SK-N-SH treated with all-trans-retinoic acid at 6 μM for 48 hours (cell line): ENCODE measurements around the gene COBL.

Experiments used
- ATAC-seq: fragments of 200-7000 bp; cut with Tn5 transposase; 3 replicates; pipeline ENCODE4 v1.9.1; 2020; ENCODE audit warnings: mild to moderate bottlenecking, moderate library complexity
- ARNTL ChIP-seq: fragments of 450-650 bp; formaldehyde crosslinking; IDR thresholded peaks from 2 replicates; pipeline ENCODE4 v1.5.0; 2020; ENCODE audit warnings: low read depth, mild to moderate bottlenecking, moderate library complexity, borderline replicate concordance
- BACH2 ChIP-seq: fragments of 250-450 bp; sonication (Bioruptor Pico); IDR thresholded peaks from 2 replicates; pipeline ENCODE4 v1.9.0; 2021; ENCODE audit warnings: mild to moderate bottlenecking, borderline replicate concordance
- CSDC2 ChIP-seq: fragments of 250-450 bp; sonication (Bioruptor Pico); IDR thresholded peaks from 2 replicates; pipeline ENCODE4 v1.5.0; 2020; ENCODE audit warnings: mild to moderate bottlenecking, moderate library complexity
- ESRRG ChIP-seq: fragments of 250-450 bp; sonication (Bioruptor Pico); IDR thresholded peaks from 2 replicates; pipeline ENCODE4 v1.6.1; 2021; ENCODE audit warnings: mild to moderate bottlenecking
- GLIS3 ChIP-seq: fragments of 250-450 bp; sonication (Bioruptor Pico); IDR thresholded peaks from 2 replicates; pipeline ENCODE4 v1.5.0; 2020; ENCODE audit warnings: mild to moderate bottlenecking, moderate library complexity
- ISL1 ChIP-seq: fragments of 250-450 bp; sonication (Bioruptor Pico); IDR thresholded peaks from 2 replicates; pipeline ENCODE4 v2.1.2; 2022; ENCODE audit warnings: mild to moderate bottlenecking, moderate library complexity
- OSR1 ChIP-seq: fragments of 250-450 bp; sonication (Bioruptor Pico); IDR thresholded peaks from 2 replicates; pipeline ENCODE4 v1.8.0; 2022; ENCODE audit warnings: moderate library complexity, mild to moderate bottlenecking, inconsistent platforms
- PPARA ChIP-seq: fragments of 250-450 bp; sonication (Bioruptor Pico); IDR thresholded peaks from 2 replicates; pipeline ENCODE4 v1.5.0; 2020; ENCODE audit warnings: mild to moderate bottlenecking, borderline replicate concordance
- RARB ChIP-seq: fragments of 250-450 bp; sonication (Bioruptor Pico); IDR thresholded peaks from 2 replicates; pipeline ENCODE4 v1.8.0; 2021; ENCODE audit warnings: mild to moderate bottlenecking, moderate library complexity
- SNAI2 ChIP-seq: fragments of 250-450 bp; sonication (Bioruptor Pico); IDR thresholded peaks from 2 replicates; pipeline ENCODE4 v1.5.0; 2020; ENCODE audit warnings: mild to moderate bottlenecking, moderate library complexity
- TCF4 ChIP-seq: fragments of 250-450 bp; sonication (Bioruptor Pico); IDR thresholded peaks from 2 replicates; pipeline ENCODE4 v1.8.0; 2021; ENCODE audit warnings: mild to moderate bottlenecking, moderate library complexity, borderline replicate concordance
- TOX ChIP-seq: fragments of 250-450 bp; sonication (Bioruptor Pico); IDR thresholded peaks from 2 replicates; pipeline ENCODE4 v1.8.0; 2021; ENCODE audit warnings: mild to moderate bottlenecking, moderate library complexity, borderline replicate concordance
- ZFP3 ChIP-seq: fragments of 250-450 bp; sonication (Bioruptor Pico); IDR thresholded peaks from 2 replicates; pipeline ENCODE4 v1.5.0; 2020; ENCODE audit warnings: mild to moderate bottlenecking, moderate library complexity
- ZFP30 ChIP-seq: fragments of 450-650 bp; formaldehyde crosslinking; IDR thresholded peaks from 2 replicates; pipeline ENCODE4 v1.5.0; 2022; ENCODE audit warnings: mild to moderate bottlenecking, moderate library complexity
- ZNF565 ChIP-seq: fragments of 450-650 bp; formaldehyde crosslinking; conservative IDR thresholded peaks from 2 replicates; pipeline ENCODE4 v1.5.0; 2020; ENCODE audit warnings: low read depth, mild to moderate bottlenecking, moderate library complexity
- ZNF70 ChIP-seq: fragments of 450-650 bp; formaldehyde crosslinking; IDR thresholded peaks from 2 replicates; pipeline ENCODE4 v1.5.0; 2020; ENCODE audit warnings: mild to moderate bottlenecking, moderate library complexity
- ZNF8 ChIP-seq: fragments of 450-650 bp; formaldehyde crosslinking; IDR thresholded peaks from 2 replicates; pipeline ENCODE4 v1.5.0; 2020; ENCODE audit warnings: mild to moderate bottlenecking, moderate library complexity
- TF ChIP-seq, protein P1 (sequence below): fragments of 250-450 bp; sonication (Bioruptor Pico); IDR thresholded peaks from 2 replicates; pipeline ENCODE4 v1.8.0; 2020; ENCODE audit warnings: mild to moderate bottlenecking, moderate library complexity, borderline replicate concordance
- TF ChIP-seq, protein P2 (sequence below): fragments of 250-450 bp; sonication (Bioruptor Pico); IDR thresholded peaks from 2 replicates; pipeline ENCODE4 v1.5.1; 2020; ENCODE audit warnings: low read depth, mild to moderate bottlenecking, moderate library complexity
- TF ChIP-seq, protein P3 (sequence below): fragments of 250-450 bp; sonication (Bioruptor Pico); IDR thresholded peaks from 2 replicates; pipeline ENCODE4 v1.5.0; 2020; ENCODE audit warnings: mild to moderate bottlenecking, moderate library complexity

Gene COBL

DNA sequence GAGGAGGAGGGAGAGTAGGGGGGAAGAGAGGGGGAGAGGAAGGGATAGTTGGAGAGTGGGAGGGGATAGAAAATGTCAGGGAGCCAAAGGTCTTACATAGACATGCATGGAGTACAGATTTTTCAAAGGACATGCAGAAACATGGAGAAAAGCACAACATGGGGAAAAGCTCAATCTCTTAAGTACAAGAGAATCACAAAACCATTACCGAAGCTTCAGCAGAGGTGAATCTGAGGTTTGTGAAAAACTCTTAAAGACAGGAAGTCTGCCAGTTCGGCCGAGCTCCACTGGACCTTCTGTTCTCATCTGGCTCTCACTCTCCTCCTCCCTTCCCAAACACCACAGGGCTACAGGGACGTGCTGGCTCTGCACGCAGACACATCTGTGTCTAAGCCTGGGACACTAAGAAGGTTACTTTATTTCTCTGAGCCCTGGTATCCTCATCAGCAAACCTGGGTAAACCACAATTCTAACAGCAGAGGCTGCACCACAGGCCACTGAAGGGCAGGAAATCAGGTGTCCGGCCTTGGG lies 133.9 kb downstream of the COBL start:
- TF ChIP-seq ISL1 (CRISPR knock-in tag) (no peak), SNAI2 (CRISPR knock-in tag) (no peak), ZNF565 (CRISPR knock-in tag) (no peak), ZNF70 (CRISPR knock-in tag) (no peak), ARNTL (CRISPR knock-in tag) (no peak), ZFP3 (CRISPR knock-in tag) (no peak), BACH2 (CRISPR knock-in tag) (no peak), PPARA (CRISPR knock-in tag) (no peak)
- TF ChIP-seq, protein P1, sequence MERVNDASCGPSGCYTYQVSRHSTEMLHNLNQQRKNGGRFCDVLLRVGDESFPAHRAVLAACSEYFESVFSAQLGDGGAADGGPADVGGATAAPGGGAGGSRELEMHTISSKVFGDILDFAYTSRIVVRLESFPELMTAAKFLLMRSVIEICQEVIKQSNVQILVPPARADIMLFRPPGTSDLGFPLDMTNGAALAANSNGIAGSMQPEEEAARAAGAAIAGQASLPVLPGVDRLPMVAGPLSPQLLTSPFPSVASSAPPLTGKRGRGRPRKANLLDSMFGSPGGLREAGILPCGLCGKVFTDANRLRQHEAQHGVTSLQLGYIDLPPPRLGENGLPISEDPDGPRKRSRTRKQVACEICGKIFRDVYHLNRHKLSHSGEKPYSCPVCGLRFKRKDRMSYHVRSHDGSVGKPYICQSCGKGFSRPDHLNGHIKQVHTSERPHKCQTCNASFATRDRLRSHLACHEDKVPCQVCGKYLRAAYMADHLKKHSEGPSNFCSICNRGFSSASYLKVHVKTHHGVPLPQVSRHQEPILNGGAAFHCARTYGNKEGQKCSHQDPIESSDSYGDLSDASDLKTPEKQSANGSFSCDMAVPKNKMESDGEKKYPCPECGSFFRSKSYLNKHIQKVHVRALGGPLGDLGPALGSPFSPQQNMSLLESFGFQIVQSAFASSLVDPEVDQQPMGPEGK (CRISPR knock-in tag), result no peak
- ATAC-seq, result no peak

DNA sequence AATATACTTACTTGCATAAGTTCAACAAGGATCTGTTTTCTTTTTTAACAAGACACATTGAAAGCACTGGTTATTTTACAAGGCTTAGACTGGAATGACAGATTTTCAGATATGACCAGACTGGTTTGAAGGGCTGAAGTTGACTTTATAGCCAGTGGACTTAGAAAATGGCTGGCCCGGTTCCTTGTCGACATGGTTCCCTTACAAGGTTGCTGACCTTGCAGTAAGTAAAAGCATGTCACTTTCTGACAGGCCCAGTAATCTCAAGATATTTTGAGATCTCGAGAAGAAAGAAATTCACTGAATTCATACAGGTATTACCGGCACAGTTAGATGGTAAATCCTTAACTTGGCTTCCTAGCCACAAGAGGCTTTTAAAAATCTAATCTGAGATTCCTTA lies 136.5 kb downstream of the COBL start:
- ATAC-seq, result no peak
- TF ChIP-seq ARNTL (CRISPR knock-in tag) (no peak), ZFP30 (CRISPR knock-in tag) (no peak), TCF4 (CRISPR knock-in tag) (no peak), CSDC2 (CRISPR knock-in tag) (no peak), ZNF8 (CRISPR knock-in tag) (no peak), ZNF565 (CRISPR knock-in tag) (no peak), BACH2 (CRISPR knock-in tag) (no peak), TOX (CRISPR knock-in tag) (no peak), ZFP3 (CRISPR knock-in tag) (no peak), GLIS3 (CRISPR knock-in tag) (no peak)
- TF ChIP-seq, protein P2, sequence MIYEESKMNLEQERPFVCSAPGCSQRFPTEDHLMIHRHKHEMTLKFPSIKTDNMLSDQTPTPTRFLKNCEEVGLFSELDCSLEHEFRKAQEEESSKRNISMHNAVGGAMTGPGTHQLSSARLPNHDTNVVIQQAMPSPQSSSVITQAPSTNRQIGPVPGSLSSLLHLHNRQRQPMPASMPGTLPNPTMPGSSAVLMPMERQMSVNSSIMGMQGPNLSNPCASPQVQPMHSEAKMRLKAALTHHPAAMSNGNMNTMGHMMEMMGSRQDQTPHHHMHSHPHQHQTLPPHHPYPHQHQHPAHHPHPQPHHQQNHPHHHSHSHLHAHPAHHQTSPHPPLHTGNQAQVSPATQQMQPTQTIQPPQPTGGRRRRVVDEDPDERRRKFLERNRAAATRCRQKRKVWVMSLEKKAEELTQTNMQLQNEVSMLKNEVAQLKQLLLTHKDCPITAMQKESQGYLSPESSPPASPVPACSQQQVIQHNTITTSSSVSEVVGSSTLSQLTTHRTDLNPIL (CRISPR knock-in tag), result no peak
- TF ChIP-seq, protein P3, sequence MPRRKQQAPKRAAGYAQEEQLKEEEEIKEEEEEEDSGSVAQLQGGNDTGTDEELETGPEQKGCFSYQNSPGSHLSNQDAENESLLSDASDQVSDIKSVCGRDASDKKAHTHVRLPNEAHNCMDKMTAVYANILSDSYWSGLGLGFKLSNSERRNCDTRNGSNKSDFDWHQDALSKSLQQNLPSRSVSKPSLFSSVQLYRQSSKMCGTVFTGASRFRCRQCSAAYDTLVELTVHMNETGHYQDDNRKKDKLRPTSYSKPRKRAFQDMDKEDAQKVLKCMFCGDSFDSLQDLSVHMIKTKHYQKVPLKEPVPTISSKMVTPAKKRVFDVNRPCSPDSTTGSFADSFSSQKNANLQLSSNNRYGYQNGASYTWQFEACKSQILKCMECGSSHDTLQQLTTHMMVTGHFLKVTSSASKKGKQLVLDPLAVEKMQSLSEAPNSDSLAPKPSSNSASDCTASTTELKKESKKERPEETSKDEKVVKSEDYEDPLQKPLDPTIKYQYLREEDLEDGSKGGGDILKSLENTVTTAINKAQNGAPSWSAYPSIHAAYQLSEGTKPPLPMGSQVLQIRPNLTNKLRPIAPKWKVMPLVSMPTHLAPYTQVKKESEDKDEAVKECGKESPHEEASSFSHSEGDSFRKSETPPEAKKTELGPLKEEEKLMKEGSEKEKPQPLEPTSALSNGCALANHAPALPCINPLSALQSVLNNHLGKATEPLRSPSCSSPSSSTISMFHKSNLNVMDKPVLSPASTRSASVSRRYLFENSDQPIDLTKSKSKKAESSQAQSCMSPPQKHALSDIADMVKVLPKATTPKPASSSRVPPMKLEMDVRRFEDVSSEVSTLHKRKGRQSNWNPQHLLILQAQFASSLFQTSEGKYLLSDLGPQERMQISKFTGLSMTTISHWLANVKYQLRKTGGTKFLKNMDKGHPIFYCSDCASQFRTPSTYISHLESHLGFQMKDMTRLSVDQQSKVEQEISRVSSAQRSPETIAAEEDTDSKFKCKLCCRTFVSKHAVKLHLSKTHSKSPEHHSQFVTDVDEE (CRISPR knock-in tag), result no peak
- TF ChIP-seq, protein P1 (CRISPR knock-in tag), result no peak
- TF ChIP-seq, all 23 proteins: peak for 0

DNA sequence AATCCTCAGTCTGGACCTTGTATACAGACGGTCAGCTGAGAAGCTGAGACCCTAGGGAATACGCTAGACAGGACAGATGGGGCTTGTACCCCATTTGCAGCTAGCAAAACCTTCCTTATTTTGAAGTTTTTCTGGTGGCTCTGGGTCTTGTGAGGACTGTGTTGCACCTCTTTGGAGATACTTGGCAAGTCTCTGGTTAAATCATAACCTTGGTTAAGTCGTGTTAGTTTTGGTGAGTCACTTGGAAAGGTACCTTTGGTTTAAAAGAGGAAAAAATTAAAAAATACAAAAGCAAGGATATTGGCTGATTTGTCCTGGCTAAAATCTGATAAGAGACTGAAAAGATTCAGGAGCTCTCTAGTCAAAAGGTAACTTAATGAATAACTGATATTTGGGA lies 140.6 kb downstream of the COBL start:
- no peak for ATAC-seq
- TF ChIP-seq BACH2 (CRISPR knock-in tag) (no peak), ZFP3 (CRISPR knock-in tag) (no peak), RARB (no peak), TOX (CRISPR knock-in tag) (no peak), CSDC2 (CRISPR knock-in tag) (no peak), ZNF70 (CRISPR knock-in tag) (no peak), ZNF565 (CRISPR knock-in tag) (no peak), ZNF8 (CRISPR knock-in tag) (no peak), PPARA (CRISPR knock-in tag) (no peak), OSR1 (no peak), ESRRG (CRISPR knock-in tag) (no peak)
- TF ChIP-seq, protein P2 (CRISPR knock-in tag), result no peak
- TF ChIP-seq, protein P3 (CRISPR knock-in tag), result no peak
- TF ChIP-seq, protein P1 (CRISPR knock-in tag), result no peak
